Measurements from ENCODE around the gene TBL3.

GRCh38 chr16:1987198-1987597 lies 15.3 kb downstream of the TBL3 start:
- TF ChIP-seq CTCF (IDR thresholded peaks at IDR 0.05) (no peak), POLR2A (IDR thresholded peaks at IDR 0.05) (no peak)

All from suprapubic skin (tissue), 3 donors.